Measurements from ENCODE around the gene IGSF21.

The IGSF21 gene

DNA sequence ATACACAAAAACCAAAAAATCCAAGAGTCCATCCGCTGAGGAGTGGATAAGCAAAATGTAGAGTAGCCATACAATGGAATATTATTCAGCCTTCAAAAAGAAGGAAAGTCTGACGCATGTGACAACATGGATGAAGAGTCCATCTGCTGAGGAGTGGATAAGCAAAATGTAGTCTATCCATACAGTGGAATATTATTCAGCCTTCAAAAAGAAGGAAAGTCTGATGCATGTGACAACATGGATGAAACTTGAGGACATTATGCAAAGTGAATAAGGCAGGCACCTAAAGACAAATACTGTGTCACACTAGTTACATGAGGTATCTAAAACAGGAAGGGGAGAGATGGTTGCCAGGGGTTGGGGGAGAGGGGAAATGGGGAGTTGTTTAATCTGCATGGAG lies 14.0 kb upstream of the IGSF21 start:
- in situ Hi-C loops (cut with HindIII; ENCODE audit: low sequenced_read_pairs): no loop called here

DNA sequence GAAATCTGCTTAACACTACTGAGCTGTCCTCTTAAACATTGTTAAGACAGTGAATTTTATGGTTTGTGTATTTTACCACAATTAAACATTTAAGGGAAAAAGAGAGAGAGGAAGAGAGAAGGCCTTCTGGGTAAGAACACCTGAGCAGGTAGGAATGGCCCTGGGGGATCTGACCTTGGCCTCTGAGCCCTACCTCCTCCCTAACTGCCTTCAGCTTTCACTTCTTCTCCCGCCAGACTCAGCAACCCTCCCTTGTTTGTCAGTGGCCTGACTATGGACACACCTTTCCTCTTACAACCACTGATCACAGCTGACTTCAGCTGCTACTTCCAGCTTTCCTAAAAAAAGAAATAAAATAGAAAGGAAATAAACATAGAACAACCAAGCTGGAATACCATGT lies 13.5 kb upstream of the IGSF21 start:
- in situ Hi-C loops (cut with HindIII; ENCODE audit: low sequenced_read_pairs): no loop called here

- in situ Hi-C loops (cut with HindIII; ENCODE audit: low sequenced_read_pairs): no loop called here
These were observed 10.4 kb upstream of the IGSF21 start for GRCh38 chr1:18097206-18097605.

DNA sequence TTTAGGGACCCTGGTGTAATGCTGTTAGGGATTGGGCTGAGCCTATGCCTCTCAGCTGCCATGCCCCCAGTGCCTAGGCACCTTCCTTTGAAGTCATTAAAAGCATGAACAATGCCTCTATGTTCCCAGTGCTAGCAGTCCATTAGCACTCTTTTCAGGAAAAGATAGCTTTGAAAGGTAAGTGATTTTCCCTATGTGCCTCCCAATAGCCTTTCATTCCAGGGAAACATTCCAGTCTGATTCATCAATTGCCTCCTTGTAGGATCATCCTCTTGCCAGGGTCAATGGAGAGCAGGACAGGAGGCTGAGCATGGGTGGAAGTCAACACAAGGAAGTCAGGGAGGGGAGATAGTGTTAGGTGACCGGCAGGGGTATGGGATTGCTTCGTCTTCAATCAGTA lies 8.6 kb upstream of the IGSF21 start:
- in situ Hi-C loops (cut with HindIII; ENCODE audit: low sequenced_read_pairs): no loop called here

GRCh38 chr1:18100060-18100459 lies 7.5 kb upstream of the IGSF21 start:
- in situ Hi-C loops (cut with HindIII; ENCODE audit: low sequenced_read_pairs): no loop called here

GRCh38 chr1:18100491-18101063 lies 7.0 kb upstream of the IGSF21 start:
- in situ Hi-C loops (cut with HindIII; ENCODE audit: low sequenced_read_pairs): no loop called here

- in situ Hi-C loops (cut with HindIII; ENCODE audit: low sequenced_read_pairs): no loop called here
These were observed 6.1 kb upstream of the IGSF21 start for GRCh38 chr1:18101508-18101907.

GRCh38 chr1:18103788-18104421 lies 3.7 kb upstream of the IGSF21 start:
- in situ Hi-C loops (cut with HindIII; ENCODE audit: low sequenced_read_pairs): no loop called here

- in situ Hi-C loops (cut with HindIII; ENCODE audit: low sequenced_read_pairs): no loop called here
These were observed 3.0 kb upstream of the IGSF21 start for GRCh38 chr1:18104546-18105100.

DNA sequence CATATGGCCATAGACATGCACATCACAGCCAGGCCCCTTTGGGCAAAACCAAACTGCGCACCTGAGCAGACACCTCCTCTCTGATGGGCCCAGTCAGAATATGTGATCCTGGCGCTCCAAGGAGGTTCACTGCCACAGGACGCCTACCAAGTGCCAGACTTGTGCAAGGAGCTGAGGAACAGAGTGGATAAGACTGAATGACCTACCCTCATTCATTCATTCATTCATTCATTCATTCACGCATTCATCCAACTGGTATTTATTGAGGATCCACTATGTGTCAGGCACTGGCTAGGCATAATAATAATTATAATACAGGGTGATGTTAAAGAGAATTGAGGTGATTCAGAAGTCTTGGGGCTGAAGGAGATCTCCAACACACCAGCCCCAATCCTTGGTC lies 2.4 kb upstream of the IGSF21 start:
- in situ Hi-C loops (cut with HindIII; ENCODE audit: low sequenced_read_pairs): no loop called here

- in situ Hi-C loops (cut with HindIII; ENCODE audit: low sequenced_read_pairs): no loop called here
These were observed 880 bp downstream of the IGSF21 start for GRCh38 chr1:18108299-18109057.

DNA sequence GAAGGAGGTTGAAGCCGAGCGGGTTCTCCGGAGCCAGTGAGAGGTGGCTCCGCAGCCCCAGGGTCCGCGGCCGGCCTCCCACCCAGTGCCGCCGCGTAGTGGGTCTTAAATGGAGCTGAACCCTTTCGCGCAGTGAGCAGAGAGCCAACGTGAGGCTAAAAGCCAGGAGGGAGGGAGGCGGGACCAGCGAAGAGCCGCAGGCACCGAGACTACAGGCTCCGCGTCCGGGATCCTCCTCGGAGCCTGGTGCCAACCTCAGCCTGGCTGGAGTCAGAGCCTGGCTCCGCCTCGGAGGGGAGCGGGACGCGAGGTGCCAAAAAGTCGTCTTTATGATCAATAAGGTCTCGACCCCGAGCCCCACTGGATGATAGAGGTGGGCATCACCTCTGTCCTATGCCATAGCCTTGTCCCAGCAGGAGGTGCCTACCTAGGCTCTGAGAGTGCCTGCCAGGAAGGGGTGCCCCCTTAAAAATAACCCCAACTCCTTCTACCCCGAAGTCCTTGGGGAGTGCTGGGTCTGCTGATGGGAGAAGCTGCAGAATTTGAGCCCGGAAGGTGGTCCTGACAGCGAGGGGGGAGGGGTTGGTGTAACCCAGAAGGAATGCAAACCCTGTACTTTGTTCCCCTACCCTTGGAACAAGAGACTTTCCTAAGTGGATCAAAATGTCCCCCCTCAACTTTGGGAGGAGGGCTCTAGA lies 1.6 kb downstream of the IGSF21 start:
- in situ Hi-C loops (cut with HindIII; ENCODE audit: low sequenced_read_pairs): no loop called here

GRCh38 chr1:18109756-18110597 lies 2.4 kb downstream of the IGSF21 start:
- in situ Hi-C loops (cut with HindIII; ENCODE audit: low sequenced_read_pairs): no loop called here

DNA sequence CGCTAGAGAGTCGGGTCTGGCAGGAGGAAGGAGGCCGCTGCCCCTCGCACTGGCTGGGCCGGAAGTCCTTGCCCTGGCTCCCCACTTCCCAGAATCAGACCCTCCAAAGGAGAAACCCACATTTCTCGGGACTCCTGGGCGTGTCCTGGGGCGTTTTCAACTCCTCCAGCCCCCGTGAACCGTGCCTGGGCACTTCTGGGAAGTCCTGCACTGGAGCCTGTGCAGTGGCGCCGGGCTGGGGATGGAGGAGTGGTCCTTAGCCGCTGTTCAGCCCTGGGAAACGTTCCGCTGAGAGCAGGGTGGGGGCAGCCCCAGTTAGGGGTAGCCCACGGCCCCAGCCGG lies 3.0 kb downstream of the IGSF21 start:
- in situ Hi-C loops (cut with HindIII; ENCODE audit: low sequenced_read_pairs): no loop called here

GRCh38 chr1:18110968-18111367 lies 3.4 kb downstream of the IGSF21 start:
- in situ Hi-C loops (cut with HindIII; ENCODE audit: low sequenced_read_pairs): no loop called here

GRCh38 chr1:18111605-18112297 lies 4.2 kb downstream of the IGSF21 start:
- in situ Hi-C loops (cut with HindIII; ENCODE audit: low sequenced_read_pairs): no loop called here

GRCh38 chr1:18112611-18113010 lies 5.0 kb downstream of the IGSF21 start:
- in situ Hi-C loops (cut with HindIII; ENCODE audit: low sequenced_read_pairs): no loop called here

DNA sequence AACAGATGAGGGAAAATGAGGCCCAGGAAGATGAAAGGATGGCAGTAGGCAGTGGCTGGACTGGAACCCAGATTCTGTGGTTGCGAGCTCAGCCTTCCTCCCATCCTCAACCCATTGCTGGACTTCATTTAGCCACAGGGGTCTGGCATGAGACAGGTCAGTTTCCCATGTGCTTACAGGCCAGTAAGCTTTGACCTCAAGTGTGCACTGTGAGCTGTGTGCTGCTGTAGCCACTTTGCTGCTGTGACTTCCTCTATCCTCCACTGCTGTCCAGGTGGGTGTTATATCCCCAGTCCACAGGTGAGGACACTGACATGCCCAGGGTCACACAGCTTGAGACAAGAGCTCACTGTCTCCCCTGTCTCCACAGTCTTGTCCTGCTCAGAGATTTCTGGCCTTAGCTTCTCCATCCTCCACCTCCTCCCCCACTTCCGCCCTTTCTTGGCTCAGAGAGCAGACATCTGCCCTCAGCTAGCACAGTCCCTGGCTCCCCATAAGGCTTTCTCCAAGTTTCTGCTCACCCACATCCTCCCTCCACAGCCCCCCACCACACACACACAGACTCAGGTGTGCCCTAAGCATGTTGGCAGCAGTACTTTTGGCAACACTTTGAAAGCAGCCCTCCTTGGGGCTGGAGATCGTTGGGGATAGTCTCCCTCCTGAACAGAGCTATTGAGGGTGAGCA lies 7.3 kb downstream of the IGSF21 start:
- in situ Hi-C loops (cut with HindIII; ENCODE audit: low sequenced_read_pairs): no loop called here

DNA sequence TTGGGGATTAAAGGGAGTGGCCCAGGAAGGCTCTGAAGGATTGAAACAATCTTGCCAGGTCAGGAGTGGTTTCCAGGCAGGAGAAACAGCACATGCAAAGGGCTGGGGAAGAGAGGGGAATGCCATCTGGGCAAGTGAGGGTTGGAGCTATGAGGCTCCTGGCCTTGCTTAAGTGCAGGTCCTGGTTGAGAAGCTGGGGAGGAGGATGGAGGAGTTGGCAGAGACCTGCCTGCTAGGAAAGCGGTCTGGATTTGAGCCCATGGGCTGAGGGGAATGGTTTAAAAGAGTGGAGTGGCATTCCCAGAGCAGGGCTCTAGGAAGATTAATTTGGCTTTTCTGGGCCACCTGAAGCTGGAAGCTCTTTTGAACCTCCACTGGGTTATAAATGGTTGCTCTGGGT lies 9.2 kb downstream of the IGSF21 start:
- in situ Hi-C loops (cut with HindIII; ENCODE audit: low sequenced_read_pairs): no loop called here

DNA sequence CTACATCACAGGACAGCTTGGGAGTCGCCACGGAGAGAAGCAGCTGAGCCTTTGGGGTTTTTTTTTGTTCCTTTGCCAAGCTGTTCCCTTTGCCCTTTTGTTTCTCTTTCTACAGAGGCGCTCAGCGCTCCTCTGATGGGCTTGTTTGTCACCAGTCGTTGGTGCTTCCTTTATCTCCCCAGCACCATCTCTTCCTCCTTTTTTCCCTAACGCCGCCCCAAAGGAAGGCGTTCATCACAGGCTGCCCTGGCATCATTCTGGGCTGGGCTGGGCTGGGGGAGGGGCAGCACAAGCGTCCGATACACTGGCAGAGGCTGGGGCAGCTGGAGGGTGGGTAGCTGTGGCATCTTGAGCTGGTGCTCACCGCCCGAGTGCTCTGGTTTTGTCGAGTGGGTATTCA lies 10.5 kb downstream of the IGSF21 start:
- in situ Hi-C loops (cut with HindIII; ENCODE audit: low sequenced_read_pairs): no loop called here

All from DLD1 (cell line).